ENCODE results near the gene CCDC149.
A peak's percentile ranks its signal among the peaks of the same experiment; 100 is the strongest.

- TF ChIP-seq POLR2AphosphoS5 (IDR thresholded peaks at IDR 0.05) = peak; percentile 72
- TF ChIP-seq POLR2A (IDR thresholded peaks at IDR 0.05) = no peak
- no peak for TF ChIP-seq CTCF (IDR thresholded peaks at IDR 0.05)
- TF ChIP-seq EP300 (IDR thresholded peaks at IDR 0.05) = no peak
These were observed 62.2 kb downstream of the CCDC149 start for GRCh38 chr4:24850674-24851073.

Measured in gastroesophageal sphincter (tissue), 3 donors.